Smooth muscle cell (in vitro differentiated cells): ENCODE measurements around the gene ST3GAL4. TPM values are rescaled to one million over a fixed set of nuclear protein-coding genes. Genes with fewer than 3 reads are reported as not detected.
A peak's percentile ranks its signal among the peaks of the same experiment; 100 is the strongest.

Source experiments
- DNase-seq: peaks from one replicate; lab custom pipeline; 2025; ENCODE audit not compliant: unreplicated experiment; lab: John Stamatoyannopoulos, UW
- H2AFZ ChIP-seq: fragments of 200-600 bp; sonication (generic); 2 replicates; pipeline ENCODE4 v1.6.0; 2016; ENCODE audit warnings: antibody characterized with exemption, low read depth, mild to moderate bottlenecking
- H3F3A ChIP-seq: fragments of 200-600 bp; sonication (generic); 2 replicates; pipeline ENCODE4 v1.6.0; 2017; ENCODE audit warnings: antibody characterized with exemption, low read depth
- H3K27ac ChIP-seq: fragments of 200-600 bp; sonication (generic); 2 replicates; pipeline ENCODE4 v1.5.1; 2016; ENCODE audit warnings: low read depth, mild to moderate bottlenecking
- H3K27me3 ChIP-seq: fragments of 200-600 bp; sonication (generic); 2 replicates; pipeline ENCODE4 v1.6.1; 2016; ENCODE audit warnings: low read depth, mild to moderate bottlenecking
- H3K36me3 ChIP-seq: fragments of 200-600 bp; sonication (generic); 2 replicates; pipeline ENCODE4 v1.5.1; 2016; ENCODE audit warnings: low read depth
- H3K4me1 ChIP-seq: fragments of 200-600 bp; sonication (generic); 2 replicates; pipeline ENCODE4 v1.5.1; 2016; ENCODE audit warnings: low read depth
- H3K4me2 ChIP-seq: fragments of 200-600 bp; sonication (generic); 2 replicates; pipeline ENCODE4 v1.6.0; 2016; ENCODE audit warnings: mild to moderate bottlenecking
- H3K4me3 ChIP-seq: fragments of 200-600 bp; sonication (generic); 2 replicates; pipeline ENCODE4 v1.5.1; 2016; ENCODE audit warnings: mild to moderate bottlenecking
- H3K79me2 ChIP-seq: fragments of 200-600 bp; sonication (generic); 2 replicates; pipeline ENCODE4 v1.6.0; 2016; ENCODE audit warnings: low read depth, mild to moderate bottlenecking
- H3K9ac ChIP-seq: fragments of 200-600 bp; sonication (generic); 2 replicates; pipeline ENCODE4 v1.6.0; 2016; ENCODE audit warnings: low read depth
- H3K9me3 ChIP-seq: fragments of 200-600 bp; sonication (generic); replicated peaks from 2 replicates; pipeline ENCODE4 v1.5.1; 2016; ENCODE audit warnings: low read depth
- H4K20me1 ChIP-seq: fragments of 200-600 bp; sonication (generic); 2 replicates; pipeline ENCODE4 v1.6.0; 2016; ENCODE audit warnings: low read depth
- CTCF ChIP-seq: fragments of 200-600 bp; sonication (generic); IDR thresholded peaks from 2 replicates; pipeline ENCODE4 v1.5.1; 2017; ENCODE audit warnings: borderline replicate concordance, mild to moderate bottlenecking, antibody characterized with exemption; ENCODE audit not compliant: insufficient read depth, poor library complexity, severe bottlenecking
- WGBS: methylation state at CpG from one replicate; pipeline ENCODE4 v1.1.7; 2016; ENCODE audit warnings: low lambda C conversion rate; 5-methylcytosine and 5-hydroxymethylcytosine counted together
- polyA plus RNA-seq: library from polyadenylated mRNA; unstranded; fragments of >200 nt; fragmentation: Nextera tagmentation; extraction: Ambion mirVana; gene quantifications from 2 replicates; pipeline ENCODE4 v1.2.1, GENCODE V29; 2016
- total RNA-seq: library from RNA; depleted of rRNA; stranded (reverse); fragments of >200 nt; gene quantifications from 2 replicates; pipeline ENCODE4 v1.2.3, GENCODE V29; 2014

Gene ST3GAL4
- total and polyA plus RNA-seq, 2 experiments from 2014 or later, result 60.3 to 60.9 TPM

GRCh38 chr11:126354631-126355323, 709 bp upstream of the ST3GAL4 start:
- peaks cover 88% of the 10 kb centered on the region for H3K79me2 ChIP-seq
- no peak for DNase-seq

GRCh38 chr11:126355926-126356897, 726 bp downstream of the ST3GAL4 start:
- Histone ChIP-seq H4K20me1 (peaks cover 44% of the 10 kb centered on the region), H3K27me3 (no peaks in the 10 kb centered on the region), H3F3A (peaks cover 11% of the 10 kb centered on the region), H3K36me3 (no peaks in the 10 kb centered on the region), H3K27ac (peak overlapping the region; percentile 27), H3K79me2 (peaks cover 89% of the 10 kb centered on the region), H3K9me3 (no peaks in the 10 kb centered on the region), H3K4me3 (peak overlapping the region; percentile 78), H3K4me1 (peaks cover 27% of the 10 kb centered on the region), H2AFZ (no peak overlapping the region), H3K9ac (peak overlapping the region; percentile 21), H3K4me2 (peak overlapping the region; percentile 89)
- 26% methylated on average over 26 of the region's 46 CpGs for WGBS
- DNase-seq, result no peak
- no peak for TF ChIP-seq CTCF

More at GRCh38 chr11:126354631-126355323, 709 bp upstream of the ST3GAL4 start:
- Histone ChIP-seq H3K27me3 (no peaks in the 10 kb centered on the region), H2AFZ (peak overlapping the region; percentile 1), H3K9me3 (no peaks in the 10 kb centered on the region), H3K4me2 (peak overlapping the region; percentile 89), H3K36me3 (no peaks in the 10 kb centered on the region), H3K4me3 (peak overlapping the region; percentile 78), H3K27ac (peak overlapping the region; percentile 63), H3K4me1 (peaks cover 27% of the 10 kb centered on the region), H3F3A (peaks cover 21% of the 10 kb centered on the region), H3K9ac (peak overlapping the region; percentile 13), H4K20me1 (peaks cover 29% of the 10 kb centered on the region)
- WGBS, result 28% methylated on average over 15 of the region's 15 CpGs
- TF ChIP-seq CTCF, result no peak

GRCh38 chr11:126357055-126357962, 1.8 kb downstream of the ST3GAL4 start:
- H4K20me1 ChIP-seq, result peaks cover 54% of the 10 kb centered on the region
- H3K36me3 ChIP-seq, result no peaks in the 10 kb centered on the region
- peaks cover 11% of the 10 kb centered on the region for H3F3A ChIP-seq
- H2AFZ ChIP-seq, result no peak overlapping the region
- H3K4me2 ChIP-seq, result peak overlapping the region; percentile 89
- H3K9me3 ChIP-seq, result no peaks in the 10 kb centered on the region
- peak overlapping the region; percentile 78 for H3K4me3 ChIP-seq
- WGBS, result 90% methylated on average over 17 of the region's 17 CpGs
- peak overlapping the region; percentile 27 for H3K27ac ChIP-seq
- no peak for TF ChIP-seq CTCF
- H3K9ac ChIP-seq, result peak overlapping the region; percentile 21
- no peaks in the 10 kb centered on the region for H3K27me3 ChIP-seq
- peaks cover 26% of the 10 kb centered on the region for H3K4me1 ChIP-seq
- DNase-seq, result no peak
- H3K79me2 ChIP-seq, result peaks cover 87% of the 10 kb centered on the region
